Pulmonary artery endothelial cell (primary cell): Measurements from ENCODE around the gene PTPRE. TPM values are rescaled to one million over a fixed set of nuclear protein-coding genes. Genes with fewer than 3 reads are reported as not detected.

Experiments
- DNase-seq: peaks from one replicate; pipeline ENCODE4 v3.0.0-alpha.2; 2011; ENCODE audit warnings: low read depth, low spot score
- total RNA-seq: library from RNA; depleted of rRNA; stranded (reverse); fragments of >200 nt; gene quantifications from 2 replicates; pipeline ENCODE4 v1.2.3, GENCODE V29; 2014

PTPRE gene
- total RNA-seq, 1 donor from 2014 or later = 43.3 TPM

GRCh38 chr10:127907411-127908105 is 655 bp downstream of the PTPRE start:
- no peak for DNase-seq

DNA sequence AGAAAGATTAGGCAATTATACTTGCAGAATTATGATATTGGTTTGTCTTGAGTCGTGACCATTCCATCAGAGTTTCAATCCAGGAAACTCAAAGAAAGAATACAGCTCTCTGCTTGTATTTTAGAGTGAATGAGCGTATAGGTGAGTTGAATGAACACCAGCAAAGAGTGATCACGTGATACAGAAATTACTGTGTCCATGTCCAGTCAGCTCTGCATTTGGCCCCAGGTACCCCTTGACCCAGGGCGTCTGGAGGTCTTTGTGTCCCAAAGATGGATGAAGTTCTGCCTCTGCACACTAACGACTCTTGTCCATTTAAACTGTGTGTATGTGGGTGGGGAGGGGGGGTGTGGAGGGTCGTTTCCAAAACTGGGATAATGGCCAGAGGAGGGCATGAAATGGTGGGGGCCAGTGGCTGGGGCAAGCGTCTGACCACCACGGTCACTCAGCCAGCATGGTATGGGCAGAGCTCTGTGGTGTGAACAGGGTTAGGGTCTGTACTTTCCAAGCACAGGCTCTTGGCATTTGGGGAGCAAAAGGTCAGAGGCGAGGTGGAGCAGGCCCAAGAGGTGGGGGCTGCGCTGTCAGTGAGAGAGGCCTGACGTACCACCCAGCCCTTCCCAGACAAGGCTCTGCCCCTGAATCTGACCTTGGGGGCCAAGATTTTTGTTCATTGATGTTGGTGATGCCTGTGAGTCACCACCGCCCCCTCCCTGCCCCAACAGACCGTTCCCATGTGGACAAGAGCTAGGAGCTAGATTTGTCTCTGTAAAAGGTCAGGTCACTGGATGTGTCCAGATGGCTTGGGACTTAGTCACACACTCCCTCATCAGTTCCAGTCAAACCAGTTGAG is 1.4 kb downstream of the PTPRE start:
- DNase-seq = peak; percentile 51

- DNase-seq = no peak
Measured at GRCh38 chr10:127908959-127909267, 2.0 kb downstream of the PTPRE start.

DNA sequence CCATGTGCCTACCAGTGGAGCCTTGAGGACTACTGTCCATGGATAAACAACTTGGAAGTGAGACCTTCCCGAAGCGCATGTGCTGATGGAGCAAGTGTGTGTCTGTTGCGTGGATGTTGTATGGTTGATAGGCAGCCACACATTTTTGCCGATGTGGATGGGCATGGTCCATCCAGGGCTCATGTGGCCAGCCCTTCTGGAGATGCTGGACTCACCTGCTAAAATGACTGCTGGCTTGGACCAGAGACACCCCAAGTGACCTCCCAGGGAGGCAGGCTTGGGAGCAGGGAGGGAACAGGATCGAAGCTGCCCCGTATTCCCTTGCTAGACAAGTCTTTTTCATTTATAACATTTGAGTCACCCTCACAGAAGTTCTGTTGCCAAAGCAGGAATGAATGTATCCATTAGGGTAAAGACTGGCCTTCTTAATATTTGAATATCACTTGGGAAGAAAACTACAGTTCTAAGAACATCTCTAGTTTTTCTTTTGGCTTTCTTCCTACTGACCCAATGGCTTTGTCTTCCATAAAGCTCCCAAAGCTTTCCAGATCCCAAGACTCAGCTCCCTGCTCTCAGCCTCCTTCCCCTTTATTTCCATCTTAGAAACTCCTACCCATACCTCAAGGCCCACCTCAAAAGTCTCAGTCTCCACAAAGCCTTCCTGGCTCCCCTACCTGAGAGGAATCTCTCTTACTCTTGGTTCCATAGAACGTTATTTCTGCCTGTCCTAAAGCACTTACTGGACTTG is 3.0 kb downstream of the PTPRE start:
- DNase-seq = no peak

- no peak for DNase-seq
Measured at GRCh38 chr10:127910464-127910770, 3.5 kb downstream of the PTPRE start.

DNA sequence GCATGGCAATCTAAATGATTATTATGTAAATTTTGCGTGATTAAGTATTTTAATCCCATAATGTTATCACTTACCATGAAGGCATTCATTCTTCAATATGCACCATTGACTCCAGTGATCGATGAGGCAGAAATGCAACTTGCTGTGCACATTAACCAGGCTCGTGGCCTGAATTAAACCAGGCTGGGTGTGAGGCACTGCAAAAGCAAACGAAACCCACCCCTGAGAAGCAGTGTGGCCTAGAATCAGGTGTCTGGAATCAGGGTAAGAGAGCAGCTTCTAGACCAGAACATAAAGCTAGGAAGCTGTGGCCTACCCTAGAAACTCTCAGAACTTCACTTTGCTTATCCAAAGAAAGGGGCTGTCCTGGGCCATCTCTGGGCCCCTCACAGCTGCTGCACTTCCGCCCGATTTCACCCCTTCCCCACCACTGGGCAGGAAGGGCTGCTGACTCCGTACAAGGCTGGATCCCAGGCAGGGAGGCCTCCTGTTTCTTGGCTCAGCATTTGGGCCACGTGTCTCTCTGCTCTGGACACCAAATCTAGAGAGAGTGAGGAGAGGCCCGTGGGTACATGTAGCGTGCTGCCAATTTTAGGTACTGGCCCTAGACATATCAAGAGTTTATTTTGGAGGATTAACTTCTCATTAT is 4.4 kb downstream of the PTPRE start:
- no peak for DNase-seq

DNA sequence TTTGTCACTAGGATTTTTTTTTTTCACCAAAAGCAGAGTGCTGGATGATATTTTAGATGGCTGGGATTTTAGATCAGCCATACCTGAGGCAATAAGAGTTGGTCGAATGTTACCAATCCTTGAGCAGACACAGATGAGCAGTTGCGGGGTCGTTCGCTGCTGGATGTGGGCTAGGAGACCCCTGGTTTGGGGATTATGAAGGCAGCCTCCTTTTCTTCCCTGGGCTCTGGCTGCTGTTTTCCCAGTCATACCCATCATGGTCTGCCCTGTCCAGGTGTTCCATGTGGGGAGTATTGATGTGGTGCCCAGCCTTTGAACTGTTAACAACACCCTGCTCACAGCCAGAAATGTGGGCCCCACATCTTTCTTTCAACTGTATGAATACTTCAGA is 5.0 kb downstream of the PTPRE start:
- no peak for DNase-seq

GRCh38 chr10:127912607-127913367 is 5.9 kb downstream of the PTPRE start:
- no peak for DNase-seq

- DNase-seq = no peak
Measured at GRCh38 chr10:127913368-127913759, 6.5 kb downstream of the PTPRE start.

DNA sequence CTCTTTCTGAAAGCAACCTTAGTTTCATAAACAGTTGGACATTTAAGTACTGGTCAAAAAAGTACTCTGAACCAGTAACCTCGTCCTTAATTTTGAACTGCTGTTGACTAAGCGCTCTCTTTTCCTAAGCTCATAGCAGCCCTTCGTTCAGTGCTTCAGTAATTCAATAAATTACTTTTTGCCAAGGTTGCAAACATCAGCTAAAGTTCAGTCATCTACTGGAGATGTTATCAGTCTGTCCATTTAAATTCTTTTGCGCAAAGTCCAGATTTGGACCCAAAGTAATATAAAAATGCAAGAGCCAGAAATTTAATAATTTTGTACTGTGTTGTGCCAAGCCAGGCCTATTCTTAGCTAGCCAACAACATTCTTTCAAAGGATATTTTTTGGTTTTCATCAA is 8.4 kb downstream of the PTPRE start:
- DNase-seq = no peak

GRCh38 chr10:127916826-127917225 is 9.9 kb downstream of the PTPRE start:
- DNase-seq = no peak

GRCh38 chr10:127918572-127918971 is 11.7 kb downstream of the PTPRE start:
- DNase-seq = no peak

GRCh38 chr10:127919418-127920271 is 12.7 kb downstream of the PTPRE start:
- DNase-seq = no peak

DNA sequence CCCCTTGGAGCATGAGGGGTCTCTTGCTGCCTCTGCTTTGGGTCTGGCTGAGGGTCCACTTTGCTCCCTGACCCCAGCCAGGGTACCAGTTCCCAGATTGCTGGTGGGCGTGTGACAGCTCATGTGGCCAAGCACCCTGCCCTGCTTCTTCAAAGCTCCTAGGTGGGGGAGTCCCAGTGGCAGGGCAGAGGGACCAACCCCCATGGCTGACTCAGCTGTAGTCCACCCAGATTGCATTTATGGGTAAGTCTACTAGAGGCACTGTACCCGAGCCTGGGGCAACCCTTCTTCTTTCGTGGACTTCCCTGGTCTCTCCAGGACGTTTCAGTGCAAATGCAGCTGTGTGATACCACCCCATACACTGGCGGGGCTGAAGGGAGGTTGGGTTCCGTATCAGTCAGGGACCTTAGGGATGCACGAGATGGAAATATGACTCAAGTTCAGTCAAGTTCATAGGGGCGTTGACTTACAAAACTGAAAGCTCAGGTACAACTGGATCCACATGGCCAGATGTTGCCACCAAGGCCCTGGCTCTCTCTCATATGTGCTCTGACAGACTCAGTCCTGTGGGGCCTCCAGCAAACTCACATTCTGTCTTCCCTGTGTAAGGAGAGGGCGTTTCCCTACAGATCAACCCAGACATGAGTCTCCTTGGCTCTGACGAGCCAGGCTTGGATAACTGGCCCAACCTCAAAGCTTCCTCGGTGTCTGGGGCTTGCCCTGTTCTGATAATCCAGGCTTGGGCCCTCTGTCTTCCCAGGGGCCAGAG is 13.6 kb downstream of the PTPRE start:
- no peak for DNase-seq

DNA sequence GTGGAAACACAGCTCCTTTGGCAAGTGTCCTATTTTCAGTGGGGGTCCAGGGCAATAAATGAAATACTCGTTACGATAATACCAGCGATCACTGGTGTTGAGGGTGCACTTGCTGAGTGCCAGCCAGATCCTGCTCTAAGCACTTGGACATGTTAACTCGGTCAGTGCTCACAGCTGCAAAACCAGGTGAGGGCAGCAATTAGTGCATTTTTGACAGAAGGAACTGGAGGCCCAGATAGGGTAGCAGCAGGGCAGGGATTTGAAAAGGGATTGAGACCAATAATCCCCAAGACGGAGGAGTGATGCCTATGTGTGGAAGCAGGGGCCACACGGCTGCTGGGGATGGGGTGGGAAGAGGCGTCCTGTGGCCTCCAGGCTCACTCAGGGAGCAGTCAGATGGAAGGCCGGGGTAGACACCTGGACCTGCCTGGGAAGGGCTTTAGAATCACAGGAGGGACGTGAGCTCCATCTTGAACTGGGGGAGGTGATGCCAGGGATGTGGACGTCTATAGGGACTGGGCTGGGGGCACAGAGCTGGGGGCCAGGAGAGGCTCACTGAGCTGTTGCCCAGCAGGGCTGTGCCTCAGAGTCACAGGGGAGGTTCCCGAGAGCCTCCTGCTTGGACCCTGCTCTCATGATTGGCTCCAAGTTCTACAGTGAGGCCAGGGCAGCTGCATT is 14.3 kb downstream of the PTPRE start:
- DNase-seq = no peak

- DNase-seq = no peak
Measured at GRCh38 chr10:127921753-127922145, 14.8 kb downstream of the PTPRE start.

GRCh38 chr10:127922206-127922605 is 15.3 kb downstream of the PTPRE start:
- no peak for DNase-seq

DNA sequence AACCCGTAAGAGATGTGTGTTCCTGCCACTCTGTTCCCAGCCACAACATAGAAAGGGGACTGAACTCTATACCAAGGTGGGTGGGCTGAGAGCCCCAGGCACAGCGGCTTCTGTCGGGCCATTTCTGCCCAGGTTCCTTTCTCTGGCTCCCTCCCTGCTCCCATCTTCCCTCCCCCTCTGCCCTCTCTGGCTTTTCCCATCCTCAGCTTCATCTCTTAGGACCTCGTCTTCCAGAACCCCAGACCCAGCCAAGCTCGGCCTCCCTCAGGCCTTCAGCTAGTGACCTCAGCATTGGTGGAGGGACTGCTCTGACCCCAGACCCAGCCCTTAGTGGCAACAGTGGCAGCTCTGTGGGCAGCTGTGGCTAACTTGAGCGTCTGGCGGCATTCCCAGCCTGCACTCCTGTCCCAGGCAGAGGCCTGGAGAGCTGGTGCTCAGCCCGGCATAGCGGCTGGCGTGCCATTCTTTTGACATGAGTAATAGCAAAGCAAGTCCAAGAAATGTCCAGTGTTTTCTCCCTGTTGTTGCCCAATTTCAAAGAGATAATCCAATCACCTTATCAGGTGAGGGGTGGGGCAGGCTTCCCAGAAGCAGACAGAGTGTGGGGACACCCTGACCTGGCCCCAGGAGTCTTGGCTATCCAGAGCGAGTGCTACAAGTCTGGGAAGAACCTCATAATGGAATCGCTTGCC is 15.9 kb downstream of the PTPRE start:
- DNase-seq = peak; percentile 71
